ENCODE measurements around the gene HIF1A.
"Not testable (repeated sequence)": the region's sequence is repeated elsewhere in the genome, so short reads cannot be mapped to it uniquely, and the experiment has no call there.

HIF1A gene

DNA sequence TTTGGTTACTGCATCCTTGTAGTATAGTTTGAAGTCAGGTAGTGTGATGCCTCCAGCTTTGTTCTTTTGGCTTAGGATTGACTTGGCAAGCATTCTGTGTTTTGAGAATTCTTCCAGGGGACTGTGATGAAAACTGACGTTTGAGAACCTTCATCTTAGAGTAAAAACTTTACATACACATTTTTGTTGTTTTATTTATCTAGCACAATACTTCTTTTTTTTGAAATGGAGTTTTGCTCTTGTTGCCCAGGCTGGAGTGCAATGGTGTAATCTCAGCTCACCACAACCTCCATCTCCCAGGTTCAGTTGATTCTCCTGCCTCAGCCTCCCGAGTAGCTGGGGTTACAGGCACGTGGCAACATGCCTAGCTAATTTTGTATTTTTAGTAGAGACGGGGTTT, 13.4 kb downstream of the HIF1A start:
- not testable (repeated sequence) for DNase-seq (ENCODE audit: low read depth)

DNA sequence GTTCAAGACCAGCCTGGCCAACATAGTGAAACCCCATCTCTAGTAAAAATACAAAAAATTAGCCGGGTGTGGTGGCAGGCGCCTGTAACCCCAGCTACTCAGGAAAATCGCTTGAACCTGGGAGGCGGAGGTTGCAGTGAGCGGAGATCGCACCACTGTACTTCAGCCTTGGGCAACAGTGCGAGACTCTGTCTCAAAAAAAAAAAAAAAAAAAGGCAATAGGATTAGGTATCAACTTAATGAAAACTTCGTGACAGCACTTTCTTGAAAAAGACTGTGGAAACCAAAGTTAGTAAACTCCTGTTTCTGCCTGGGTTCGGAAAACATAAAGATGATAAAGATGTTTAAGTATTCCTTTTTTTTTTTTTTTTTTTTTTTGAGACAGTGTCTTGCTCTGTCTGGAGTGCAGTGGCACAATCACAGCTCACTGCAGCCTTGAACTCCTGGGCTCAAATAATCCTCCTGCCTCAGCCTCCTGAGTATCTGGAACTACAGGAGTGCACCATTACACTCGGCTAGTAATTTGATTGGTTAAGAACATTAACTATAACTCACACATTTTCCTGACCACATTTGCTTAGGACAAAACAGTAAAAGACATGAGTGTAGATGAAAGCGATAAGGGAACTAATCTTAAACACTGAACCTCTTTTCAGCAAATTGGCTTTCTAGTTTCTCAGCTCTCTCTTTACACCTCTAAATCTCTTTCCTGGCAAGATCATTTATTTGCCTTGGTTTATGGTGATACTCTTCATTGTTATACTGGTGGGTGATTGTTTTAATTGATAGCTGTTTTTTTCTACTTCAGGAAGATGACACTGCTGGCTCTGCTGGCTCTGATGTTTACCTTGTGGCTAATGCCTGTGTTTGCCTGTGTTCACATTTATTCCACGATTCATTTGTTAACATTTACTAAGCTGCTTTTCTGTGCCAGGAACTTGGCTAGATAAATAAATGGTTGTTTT, 15.8 kb downstream of the HIF1A start:
- no peak for DNase-seq (ENCODE audit: low read depth)

DNA sequence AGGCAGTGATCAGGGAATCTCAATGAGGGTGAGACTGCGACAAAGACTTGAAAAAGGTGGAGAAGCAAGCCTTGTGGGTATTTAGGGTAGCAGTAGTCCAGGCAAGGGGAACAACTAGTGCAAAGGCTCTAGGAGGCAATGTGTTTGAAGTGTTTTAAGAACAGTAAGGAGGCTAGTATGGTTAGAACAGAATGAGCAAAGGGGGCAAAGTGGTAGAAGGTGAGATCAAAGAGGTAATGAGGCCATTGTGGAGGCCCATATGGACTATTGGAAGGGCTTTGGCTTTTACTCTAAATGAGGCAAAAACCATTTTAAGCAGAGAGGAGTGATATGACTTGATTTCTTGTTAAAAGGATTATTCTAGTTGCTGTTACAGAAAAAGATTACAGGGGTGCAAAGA, 16.8 kb downstream of the HIF1A start:
- no peak for DNase-seq (ENCODE audit: low read depth)

DNA sequence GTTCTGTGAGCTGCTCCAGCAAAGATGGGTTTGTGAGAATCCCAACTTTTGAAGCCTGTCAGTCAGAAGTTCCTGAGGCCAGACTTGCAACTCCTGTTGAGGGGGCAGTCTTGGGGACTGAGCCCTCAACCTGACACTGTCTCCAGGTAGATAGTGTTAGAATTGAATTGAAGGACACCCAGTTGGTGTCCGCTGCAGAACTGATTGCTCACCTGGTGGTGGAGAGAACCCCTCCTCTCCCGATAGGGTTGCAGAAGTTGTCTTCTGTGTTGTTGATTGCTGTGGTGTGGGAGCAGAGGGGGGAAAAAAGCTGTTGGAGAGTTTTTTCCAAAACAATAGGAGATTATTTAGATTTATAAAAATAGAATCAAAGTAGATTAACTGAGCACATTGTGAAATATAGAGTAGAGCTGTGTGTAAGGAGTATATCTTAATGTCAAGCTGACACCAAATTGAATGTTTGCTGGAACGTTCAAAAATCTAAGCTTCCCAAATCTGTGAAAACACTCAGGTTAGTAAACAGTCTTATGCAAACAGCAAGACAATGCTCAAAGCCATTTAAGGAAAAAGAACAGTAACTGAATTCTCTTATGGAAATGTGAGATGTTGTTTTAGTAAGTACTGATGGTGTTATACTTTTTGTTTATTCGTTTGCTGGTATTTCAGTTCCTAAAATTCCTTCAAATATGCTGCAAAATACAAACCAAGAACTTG, 18.6 kb downstream of the HIF1A start:
- no peak for DNase-seq (ENCODE audit: low read depth)

DNA sequence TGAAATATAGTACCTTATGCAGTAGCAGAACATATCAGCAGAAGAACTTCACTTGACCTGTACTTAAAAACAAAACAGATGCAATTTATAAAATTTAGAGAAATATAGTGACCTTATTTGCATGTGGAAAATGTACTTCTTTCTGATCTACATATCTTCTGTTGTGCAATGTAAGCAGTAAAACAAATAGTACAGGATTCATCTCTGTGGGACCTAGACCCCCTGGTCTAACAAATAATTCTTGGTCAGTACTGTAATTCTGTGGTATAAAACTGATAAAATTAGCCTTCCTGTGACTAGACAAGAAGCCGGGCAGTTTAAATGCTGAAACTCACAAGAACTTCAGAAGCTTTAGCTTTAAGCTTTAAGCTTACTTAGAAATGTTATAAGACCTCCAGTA, 21.6 kb downstream of the HIF1A start:
- DNase-seq (ENCODE audit: low read depth): no peak

DNA sequence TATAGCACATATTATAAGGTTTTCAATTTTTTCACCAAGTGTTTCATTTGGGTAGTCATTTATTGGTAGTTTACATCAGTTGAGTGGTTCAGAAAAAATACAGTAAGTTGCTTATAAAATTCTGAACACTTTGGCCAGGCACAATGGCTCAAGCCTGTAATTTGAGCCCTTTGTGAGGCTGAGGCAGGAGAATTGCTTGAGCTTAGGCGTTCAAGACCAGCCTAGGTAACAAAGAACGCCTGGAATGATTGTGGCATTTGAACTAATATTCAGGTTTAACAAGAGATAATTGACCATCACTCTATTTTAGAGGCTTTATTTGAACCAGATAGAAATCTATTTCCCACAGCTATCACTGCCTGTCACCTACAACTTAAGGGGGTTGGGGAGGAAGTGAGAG, 22.7 kb downstream of the HIF1A start:
- DNase-seq (ENCODE audit: low read depth): no peak

DNA sequence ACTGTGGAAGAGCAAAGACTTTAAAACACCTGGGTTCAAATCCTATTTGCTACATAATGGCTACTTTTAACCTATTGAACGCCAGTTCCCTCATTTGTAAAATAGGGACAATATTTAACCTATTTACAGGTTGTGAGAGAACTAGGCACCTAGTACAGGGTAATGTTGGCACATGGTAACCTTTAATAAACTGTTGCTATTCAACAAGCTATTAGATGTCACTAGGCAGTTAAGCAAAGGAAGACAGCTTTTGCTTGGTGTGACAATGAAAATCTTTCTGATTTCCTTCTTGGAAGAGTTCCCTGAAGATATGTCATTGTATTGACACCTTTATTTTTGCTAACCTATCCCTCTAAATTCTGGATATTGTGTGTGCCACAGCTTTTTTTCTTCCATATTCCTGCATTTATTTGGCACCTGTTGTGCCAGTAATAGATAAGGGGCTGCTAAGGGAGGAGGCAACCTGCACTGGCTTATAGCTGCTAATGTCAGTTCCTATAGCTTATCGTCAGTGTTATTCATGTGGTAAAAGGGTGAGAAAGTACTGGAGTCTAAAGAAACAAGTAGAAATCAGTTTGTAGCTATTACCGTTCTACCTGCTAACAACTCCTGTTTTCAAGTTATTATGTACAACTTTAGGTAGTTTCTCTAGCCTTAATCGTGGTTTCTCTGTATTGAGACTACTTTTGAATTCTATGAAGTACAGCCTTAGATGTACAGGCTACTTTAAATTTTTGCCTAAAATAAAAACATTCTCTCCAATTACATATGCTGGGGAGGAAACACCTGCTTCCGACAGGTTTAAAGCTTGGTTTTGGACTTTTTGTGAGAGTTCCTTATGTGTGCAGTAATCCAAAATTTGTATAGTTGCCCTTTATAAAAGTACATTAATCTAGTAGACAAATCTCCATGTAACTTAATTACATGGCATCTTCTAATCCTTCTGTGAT, 24.3 kb downstream of the HIF1A start:
- no peak for DNase-seq (ENCODE audit: low read depth)

DNA sequence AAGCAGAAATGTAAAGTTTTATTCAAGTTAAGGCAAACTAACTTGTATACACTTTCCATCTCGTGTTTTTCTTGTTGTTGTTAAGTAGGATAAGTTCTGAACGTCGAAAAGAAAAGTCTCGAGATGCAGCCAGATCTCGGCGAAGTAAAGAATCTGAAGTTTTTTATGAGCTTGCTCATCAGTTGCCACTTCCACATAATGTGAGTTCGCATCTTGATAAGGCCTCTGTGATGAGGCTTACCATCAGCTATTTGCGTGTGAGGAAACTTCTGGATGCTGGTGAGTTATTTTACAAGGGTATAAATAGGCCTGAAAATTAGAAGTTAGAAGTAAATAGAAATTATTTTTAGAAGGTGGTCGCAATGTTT, 25.0 kb downstream of the HIF1A start:
- DNase-seq (ENCODE audit: low read depth): no peak

DNA sequence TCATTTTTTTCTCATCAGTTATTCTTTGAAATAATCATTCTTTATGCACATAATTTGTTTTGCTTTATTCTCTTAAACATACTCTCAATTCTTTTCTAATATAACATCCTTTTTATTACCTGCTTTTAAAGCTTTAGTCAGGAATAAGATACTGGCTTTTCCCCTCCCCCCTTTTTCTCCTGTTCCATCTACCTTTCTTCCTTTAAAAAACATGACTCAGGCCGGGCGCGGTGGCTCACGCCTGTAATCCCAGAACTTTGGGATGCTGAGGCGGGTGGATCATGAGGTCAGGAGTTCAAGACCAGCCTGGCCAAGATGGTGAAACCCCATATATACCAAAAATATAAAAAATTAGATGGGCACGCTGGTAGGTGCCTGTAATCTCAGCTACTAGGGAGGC, 25.4 kb downstream of the HIF1A start:
- DNase-seq (ENCODE audit: low read depth): no peak

DNA sequence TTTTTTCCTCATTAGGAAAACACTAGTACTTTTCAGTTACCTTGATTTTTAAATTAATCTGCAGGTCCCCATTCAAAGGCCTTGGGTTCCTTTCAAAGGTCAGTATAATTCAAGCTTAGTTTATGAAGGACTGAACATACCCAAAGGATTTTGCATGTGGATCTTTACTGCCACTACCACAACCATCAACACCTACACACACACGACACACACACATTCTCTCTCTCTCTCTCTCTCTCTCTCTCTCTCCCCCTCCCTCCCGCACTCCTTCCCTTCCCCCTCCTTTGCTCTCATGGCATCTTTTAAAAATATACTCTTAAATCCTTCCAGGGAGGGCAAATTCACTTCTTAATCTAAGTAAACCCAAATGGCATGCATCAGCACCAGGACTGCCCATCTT, 28.8 kb downstream of the HIF1A start:
- DNase-seq (ENCODE audit: low read depth): no peak

DNA sequence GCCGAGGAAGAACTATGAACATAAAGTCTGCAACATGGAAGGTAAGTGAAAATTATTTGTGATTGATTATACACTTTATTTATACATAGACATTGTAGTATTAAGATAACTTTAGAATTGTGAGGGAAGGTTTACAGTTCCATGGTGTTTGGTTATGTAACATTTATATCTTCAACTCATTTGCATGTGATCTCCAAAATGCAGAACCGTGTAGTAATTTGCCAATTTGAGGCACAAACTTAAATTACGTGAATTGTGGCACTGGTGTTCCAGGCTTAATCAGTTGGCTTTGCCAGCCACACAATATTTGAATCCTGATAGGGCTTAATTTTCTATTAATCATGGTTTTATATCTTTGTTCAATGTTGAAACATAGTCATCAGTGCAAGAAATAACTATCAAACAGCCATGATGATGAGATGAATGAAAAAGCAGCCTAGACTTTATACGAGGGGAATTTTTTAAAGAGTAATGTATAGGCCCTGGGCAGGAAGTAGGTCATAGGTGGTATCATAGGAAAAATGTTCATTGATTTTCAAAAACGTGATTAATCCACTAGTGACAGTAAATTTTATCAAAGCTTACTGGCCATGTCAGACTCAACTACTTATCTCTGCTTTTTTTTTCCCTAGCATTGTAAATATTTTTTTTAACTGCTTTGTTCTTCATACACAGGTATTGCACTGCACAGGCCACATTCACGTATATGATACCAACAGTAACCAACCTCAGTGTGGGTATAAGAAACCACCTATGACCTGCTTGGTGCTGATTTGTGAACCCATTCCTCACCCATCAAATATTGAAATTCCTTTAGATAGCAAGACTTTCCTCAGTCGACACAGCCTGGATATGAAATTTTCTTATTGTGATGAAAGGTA, 31.7 kb downstream of the HIF1A start:
- no peak for DNase-seq (ENCODE audit: low read depth)

DNA sequence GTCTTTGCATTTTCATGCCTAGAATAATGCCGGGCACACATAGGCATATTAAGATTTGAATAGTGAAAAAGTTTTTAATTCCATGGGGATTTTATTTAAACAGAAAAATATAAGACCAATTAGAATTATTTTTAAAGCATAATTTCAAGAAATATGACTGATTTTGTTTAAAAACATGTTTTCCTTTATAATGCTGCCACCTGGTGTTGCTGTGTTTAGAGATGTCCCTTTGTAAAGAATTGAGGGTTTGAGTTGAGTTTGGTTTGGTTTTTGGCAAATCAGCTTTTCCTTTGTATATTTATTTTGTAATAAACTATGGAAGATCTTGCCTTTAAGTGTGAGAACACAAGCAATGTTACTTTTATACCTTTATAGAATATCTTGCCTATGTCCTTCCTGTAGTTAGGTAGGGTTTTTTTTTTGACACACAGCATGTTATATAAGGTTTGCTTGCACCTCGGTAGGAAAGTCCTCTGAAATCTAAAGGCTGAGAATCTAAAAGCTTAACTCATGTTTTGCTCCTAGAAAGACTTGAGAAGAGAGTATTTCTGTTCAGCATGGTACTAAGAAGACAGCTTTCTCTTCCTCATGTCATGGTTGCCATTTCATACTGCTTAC, 35.6 kb downstream of the HIF1A start:
- DNase-seq (ENCODE audit: low read depth): no peak

DNA sequence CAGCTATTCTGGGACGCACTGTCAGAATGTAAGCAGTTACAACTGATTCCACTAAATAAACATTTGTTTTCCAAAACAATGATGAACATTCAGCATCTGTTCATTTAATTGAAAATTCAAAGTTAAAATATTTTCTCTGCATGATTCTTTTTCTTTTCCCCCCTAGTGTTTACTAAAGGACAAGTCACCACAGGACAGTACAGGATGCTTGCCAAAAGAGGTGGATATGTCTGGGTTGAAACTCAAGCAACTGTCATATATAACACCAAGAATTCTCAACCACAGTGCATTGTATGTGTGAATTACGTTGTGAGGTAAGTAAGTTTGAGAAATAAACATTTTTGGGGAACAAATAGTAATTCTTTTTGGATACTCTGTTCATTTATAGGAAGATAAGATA, 38.7 kb downstream of the HIF1A start:
- DNase-seq (ENCODE audit: low read depth): no peak

DNA sequence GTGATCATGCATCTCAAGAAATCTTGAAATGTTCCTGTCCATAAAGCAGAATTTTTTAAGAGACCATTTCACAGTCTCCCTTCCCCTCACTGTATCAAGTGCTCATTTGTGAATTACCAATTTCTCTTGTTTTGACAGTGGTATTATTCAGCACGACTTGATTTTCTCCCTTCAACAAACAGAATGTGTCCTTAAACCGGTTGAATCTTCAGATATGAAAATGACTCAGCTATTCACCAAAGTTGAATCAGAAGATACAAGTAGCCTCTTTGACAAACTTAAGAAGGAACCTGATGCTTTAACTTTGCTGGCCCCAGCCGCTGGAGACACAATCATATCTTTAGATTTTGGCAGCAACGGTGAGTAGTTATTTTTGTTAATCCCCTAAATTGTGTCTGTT, 41.4 kb downstream of the HIF1A start:
- DNase-seq (ENCODE audit: low read depth): no peak

DNA sequence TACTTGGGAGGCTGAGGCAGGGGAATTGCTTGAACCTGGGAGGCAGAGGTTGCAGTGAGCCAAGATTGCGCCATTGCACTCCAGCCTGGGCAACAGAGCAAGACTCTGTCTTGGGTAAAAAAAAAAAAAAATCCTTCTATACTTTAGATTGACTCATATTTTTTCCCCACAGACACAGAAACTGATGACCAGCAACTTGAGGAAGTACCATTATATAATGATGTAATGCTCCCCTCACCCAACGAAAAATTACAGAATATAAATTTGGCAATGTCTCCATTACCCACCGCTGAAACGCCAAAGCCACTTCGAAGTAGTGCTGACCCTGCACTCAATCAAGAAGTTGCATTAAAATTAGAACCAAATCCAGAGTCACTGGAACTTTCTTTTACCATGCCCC, 42.6 kb downstream of the HIF1A start:
- no peak for DNase-seq (ENCODE audit: low read depth)

DNA sequence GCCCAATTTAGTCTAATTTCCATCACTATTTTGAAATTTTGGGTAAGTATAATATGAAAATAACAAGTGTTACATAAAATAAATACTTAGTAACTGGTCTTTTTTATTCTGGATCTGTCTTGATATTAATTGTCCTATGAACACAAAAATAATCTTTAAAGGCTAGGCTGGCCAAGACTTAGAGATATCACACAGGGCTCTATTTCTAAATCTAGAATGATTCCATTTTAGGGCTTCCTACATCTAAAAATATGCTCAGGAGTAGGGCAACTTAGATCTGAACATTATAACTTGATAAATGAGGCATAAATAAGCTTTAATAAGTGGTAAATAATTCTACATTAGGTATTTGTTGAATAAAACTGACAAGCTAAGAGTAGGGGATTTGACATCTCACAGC, 43.8 kb downstream of the HIF1A start:
- no peak for DNase-seq (ENCODE audit: low read depth)

DNA sequence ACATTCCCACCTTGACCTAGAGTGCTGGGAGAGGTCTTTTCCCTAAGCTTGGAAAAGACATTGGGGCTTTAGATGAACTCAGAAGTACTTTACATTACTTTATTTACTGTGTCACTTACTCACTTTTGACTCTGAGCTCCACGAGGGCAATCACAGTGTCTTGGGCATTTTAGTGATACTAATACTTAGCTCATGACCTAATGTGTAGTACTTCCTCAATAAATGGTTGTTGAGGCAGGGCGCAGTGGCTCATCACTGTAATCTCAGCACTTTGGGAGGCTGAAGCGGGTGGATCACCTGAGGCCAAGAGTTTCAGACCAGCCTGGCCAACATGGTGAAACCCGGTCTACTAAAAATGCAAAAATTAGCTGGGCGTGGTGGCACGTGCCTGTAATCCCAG, 47.1 kb downstream of the HIF1A start:
- no peak for DNase-seq (ENCODE audit: low read depth)

DNA sequence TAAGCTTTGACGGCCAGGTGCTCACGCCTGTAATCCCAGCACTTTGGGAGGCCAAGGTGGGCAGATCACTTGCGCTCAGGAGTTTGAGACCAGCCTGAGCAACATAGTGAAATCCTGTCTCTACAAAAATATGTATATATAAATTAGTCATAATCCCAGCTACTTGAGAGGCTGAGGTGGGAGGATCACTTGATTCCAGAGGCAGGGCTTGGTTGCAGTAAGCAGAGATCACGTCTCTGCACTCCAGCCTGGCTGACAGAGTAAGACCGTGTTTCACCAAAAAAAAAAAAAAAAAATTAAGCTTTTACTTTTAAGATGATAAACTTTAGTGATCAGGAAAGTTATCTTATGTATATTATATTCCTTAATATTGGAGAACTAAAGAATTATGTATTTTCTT, 48.9 kb downstream of the HIF1A start:
- DNase-seq (ENCODE audit: low read depth): no peak

DNA sequence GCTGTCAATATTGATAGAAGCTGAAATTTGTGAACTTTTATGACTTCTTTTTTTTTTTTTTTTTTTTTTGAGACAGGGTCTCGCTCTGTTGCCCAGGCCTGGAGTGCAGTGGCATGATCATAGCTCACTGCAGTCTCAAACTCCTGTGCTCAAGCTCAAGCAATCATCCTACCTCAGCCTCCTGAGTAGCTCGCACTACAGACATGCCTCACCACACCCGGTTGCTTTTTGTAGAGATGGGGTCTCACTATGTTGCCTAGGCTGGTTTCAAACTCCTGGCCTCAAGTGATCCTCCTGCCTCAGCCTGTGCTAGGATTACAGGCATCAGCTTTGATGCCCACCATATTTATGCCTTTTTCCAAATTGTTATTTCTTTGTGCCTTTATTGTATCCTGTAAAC, 51.0 kb downstream of the HIF1A start:
- DNase-seq (ENCODE audit: low read depth): not testable (repeated sequence)

DNA sequence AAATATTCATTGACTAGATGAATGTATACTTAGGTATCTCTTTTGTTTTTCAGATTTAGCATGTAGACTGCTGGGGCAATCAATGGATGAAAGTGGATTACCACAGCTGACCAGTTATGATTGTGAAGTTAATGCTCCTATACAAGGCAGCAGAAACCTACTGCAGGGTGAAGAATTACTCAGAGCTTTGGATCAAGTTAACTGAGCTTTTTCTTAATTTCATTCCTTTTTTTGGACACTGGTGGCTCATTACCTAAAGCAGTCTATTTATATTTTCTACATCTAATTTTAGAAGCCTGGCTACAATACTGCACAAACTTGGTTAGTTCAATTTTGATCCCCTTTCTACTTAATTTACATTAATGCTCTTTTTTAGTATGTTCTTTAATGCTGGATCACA, 51.6 kb downstream of the HIF1A start:
- no peak for DNase-seq (ENCODE audit: low read depth)

DNA sequence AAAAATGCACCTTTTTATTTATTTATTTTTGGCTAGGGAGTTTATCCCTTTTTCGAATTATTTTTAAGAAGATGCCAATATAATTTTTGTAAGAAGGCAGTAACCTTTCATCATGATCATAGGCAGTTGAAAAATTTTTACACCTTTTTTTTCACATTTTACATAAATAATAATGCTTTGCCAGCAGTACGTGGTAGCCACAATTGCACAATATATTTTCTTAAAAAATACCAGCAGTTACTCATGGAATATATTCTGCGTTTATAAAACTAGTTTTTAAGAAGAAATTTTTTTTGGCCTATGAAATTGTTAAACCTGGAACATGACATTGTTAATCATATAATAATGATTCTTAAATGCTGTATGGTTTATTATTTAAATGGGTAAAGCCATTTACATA, 52.0 kb downstream of the HIF1A start:
- no peak for DNase-seq (ENCODE audit: low read depth)

Data from stimulated activated CD8-positive, alpha-beta memory T cell treated with anti-CD3 and anti-CD28 coated beads, Interleukin-7, amount 100 ng/mL, for 24 hours (primary cell).